Measurements from ENCODE around the gene HOXC11. TPM values are rescaled to one million over a fixed set of nuclear protein-coding genes. Genes with fewer than 3 reads are reported as not detected.

HOXC11 gene
- total RNA-seq, 3 donors from 2014 or later = not detected

DNA sequence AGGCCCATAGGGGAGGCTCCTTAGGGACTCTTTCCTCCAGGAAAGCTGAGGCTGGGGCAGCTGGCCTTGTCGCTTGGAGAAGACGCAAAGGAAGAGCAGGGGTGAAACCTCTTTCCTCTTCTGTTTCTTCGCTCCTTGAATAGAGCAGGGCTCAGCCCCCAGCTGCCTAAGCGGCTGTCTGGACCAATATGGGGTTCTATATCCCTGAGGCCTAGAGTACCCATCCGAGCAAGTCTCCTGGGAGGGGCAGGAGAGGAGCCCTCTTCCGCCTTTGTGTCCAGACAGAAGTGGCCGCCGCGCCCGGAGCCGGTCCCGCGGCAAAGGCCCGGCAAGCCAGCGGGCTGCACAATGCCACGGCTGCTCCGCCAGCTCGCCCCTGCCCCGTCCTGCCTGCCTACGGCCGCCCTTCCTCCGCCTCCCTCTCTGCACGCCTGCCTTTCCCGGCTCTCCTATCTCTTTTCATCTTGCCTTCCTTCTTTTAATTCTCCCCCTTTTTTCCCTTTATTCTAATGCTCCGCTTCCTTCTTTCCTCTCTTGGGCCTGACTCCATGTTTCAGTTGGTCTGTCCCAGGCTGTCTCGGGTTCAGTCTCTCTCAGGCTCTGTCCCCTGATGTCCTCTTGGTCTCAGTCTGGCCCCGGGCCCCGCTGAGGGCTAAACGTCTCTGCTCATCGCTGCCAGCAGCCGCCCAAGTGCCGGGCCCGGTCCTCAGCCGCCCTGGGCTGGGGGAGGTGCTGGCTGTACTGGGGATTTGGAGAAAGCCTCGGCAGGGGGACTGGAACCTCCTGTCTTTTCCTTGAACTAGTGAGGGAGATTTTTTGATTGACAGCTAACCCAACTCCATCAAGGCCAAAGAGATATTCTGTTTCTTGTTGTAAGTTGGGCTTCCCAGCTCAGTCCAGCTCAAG lies 24.5 kb downstream of the HOXC11 start:
- Mint-ChIP-seq H3K27me3 (ENCODE audit: low read depth) (peaks cover 94% of the 10 kb centered on the region), H3K9me3 (no peaks in the 10 kb centered on the region), H3K36me3 (ENCODE audit: insufficient read depth) (no peaks in the 10 kb centered on the region), H3K4me3 (no peak overlapping the region), H3K4me1 (ENCODE audit: low read depth) (peaks cover 35% of the 10 kb centered on the region)
- ATAC-seq = no peak
- DNase-seq = no peak

DNA sequence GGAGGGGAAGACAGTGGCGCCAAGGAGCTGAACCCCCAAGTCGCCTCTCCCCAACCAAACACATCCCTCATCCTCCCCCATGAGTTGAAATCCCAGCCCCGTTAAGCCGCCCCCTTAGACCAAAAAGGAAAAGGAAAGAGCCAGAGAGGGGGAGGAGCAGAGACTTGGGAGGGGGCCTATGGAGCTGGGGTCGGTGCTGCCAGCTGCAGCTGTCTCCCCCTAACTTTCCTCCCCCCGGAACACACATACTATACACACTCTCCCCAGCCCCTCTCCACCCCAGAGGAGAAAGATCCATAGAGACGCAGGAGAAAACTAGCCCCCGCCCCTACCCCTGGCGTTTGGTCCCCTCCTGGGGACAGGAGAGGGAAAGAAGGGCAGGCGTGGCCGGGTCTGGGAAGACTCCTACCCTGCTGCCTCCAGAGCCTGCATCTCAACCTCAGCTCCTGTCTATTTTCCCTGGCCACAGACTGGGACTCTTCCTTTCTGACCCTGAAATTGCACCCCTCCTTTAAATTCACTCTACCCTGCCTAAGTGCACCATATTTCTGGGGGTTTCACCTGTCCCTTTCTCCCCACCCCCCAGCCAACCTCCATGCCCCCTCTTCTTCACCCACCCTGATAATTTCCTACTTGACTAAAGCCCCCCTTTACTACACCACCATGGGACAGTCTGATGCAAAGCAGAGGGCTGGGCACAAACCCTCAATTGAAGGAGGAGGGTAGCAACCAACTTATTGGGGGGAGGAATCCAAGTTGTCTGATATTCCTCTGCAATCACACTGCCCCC lies 25.4 kb downstream of the HOXC11 start:
- no peaks in the 10 kb centered on the region for H3K36me3 Mint-ChIP-seq (ENCODE audit: insufficient read depth)
- no peaks in the 10 kb centered on the region for H3K9me3 Mint-ChIP-seq
- no peak for DNase-seq
- H3K4me1 Mint-ChIP-seq (ENCODE audit: low read depth) = peaks cover 36% of the 10 kb centered on the region
- H3K27me3 Mint-ChIP-seq (ENCODE audit: low read depth) = peaks cover 95% of the 10 kb centered on the region
- no peak overlapping the region for H3K4me3 Mint-ChIP-seq
- ATAC-seq = no peak

DNA sequence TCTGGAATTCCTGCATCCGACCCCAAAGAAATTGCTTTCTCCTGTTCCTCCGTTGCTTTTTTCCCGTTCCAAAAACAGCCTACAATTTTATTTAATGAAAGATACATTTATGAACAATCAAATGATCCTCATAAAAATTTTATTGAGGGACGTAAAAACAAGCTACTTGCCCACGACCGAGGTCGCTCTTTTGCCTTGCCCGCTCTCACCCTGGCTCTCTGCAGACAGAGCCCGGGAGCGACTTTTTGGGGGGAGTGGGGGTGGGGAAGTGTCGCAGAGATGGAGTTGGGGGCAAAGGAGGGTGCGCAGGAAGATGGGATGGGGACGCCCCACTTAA lies 25.9 kb downstream of the HOXC11 start:
- H3K4me1 Mint-ChIP-seq (ENCODE audit: low read depth) = peaks cover 35% of the 10 kb centered on the region
- H3K9me3 Mint-ChIP-seq = no peaks in the 10 kb centered on the region
- H3K4me3 Mint-ChIP-seq = no peak overlapping the region
- DNase-seq (no peak), ATAC-seq (no peak)
- peaks cover 95% of the 10 kb centered on the region for H3K27me3 Mint-ChIP-seq (ENCODE audit: low read depth)
- H3K36me3 Mint-ChIP-seq (ENCODE audit: insufficient read depth) = no peaks in the 10 kb centered on the region

DNA sequence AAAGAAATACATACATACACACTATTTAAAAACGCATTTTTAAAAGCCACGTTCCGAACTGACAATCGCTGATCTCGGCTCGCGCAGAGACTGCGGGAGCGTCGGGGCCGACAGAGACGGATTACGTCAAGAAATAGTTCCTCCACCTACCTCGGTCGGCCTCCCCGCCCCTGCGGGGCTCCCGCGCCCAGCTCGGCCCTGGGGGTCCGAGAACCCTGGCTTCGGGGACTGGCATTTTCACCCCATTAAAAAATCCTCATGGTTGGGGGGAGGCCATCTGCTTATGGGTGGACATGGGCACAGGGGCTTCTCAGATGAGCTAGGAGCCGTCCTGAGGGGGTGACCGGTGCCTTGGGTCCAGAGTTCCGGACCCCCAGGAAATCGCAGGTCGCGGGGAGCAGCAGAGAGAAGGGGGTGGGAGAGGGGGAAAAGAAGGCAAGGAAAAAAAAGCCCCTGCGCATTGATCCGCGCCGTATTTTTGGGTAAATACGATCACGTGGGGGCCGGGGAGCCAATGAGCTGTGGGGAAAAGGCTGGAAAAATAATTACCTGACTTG lies 26.7 kb downstream of the HOXC11 start:
- Mint-ChIP-seq H3K9me3 (no peaks in the 10 kb centered on the region), H3K4me3 (peak overlapping the region; percentile 13), H3K4me1 (ENCODE audit: low read depth) (peaks cover 31% of the 10 kb centered on the region), H3K27me3 (ENCODE audit: low read depth) (peaks cover 95% of the 10 kb centered on the region), H3K36me3 (ENCODE audit: insufficient read depth) (no peaks in the 10 kb centered on the region)
- DNase-seq = no peak
- ATAC-seq = no peak

DNA sequence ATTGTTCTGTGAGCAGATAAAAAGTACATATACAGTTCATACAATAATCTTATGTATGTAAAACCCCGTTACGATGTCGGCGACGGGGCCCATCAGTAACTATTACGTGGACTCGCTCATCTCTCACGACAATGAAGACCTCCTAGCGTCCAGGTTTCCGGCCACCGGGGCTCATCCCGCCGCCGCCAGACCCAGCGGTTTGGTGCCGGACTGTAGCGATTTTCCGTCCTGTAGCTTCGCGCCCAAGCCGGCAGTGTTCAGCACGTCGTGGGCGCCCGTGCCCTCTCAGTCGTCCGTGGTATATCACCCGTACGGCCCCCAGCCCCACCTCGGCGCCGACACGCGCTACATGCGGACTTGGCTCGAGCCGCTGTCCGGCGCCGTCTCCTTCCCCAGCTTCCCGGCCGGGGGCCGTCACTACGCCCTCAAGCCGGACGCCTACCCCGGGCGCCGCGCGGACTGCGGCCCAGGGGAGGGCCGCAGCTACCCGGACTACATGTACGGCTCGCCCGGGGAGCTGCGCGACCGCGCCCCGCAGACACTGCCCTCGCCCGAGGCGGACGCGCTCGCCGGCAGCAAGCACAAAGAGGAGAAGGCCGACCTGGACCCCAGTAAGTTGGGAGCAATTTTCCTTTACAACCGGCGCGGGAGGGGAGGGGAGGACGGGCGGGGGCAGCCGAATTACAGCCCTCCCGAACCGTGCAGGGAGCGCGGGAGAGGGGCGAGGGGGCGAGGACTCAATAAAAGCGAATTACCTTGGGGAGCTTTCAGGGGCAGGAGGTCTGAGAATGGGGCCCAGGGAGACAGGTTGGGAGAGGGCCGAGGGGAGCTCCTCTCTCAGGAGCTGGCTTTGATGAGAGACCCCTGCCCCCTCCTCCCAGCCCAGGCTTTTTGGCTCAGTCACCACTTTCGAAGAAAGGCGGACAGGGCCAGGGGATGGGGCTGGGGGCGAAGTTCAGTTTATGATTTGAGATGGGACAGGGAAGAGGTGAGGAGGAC lies 27.5 kb downstream of the HOXC11 start, which contains the start of gene HOXC9:
Gene HOXC9 (plus strand): TSS at position 46 of the 999 bp plus-strand sequence. CDS start 28 bp downstream, at position 74.
- no peak for ATAC-seq
- DNase-seq = no peak
- H3K36me3 Mint-ChIP-seq (ENCODE audit: insufficient read depth) = no peaks in the 10 kb centered on the region
- no peaks in the 10 kb centered on the region for H3K9me3 Mint-ChIP-seq
- peaks cover 93% of the 10 kb centered on the region for H3K27me3 Mint-ChIP-seq (ENCODE audit: low read depth)
- peaks cover 24% of the 10 kb centered on the region for H3K4me1 Mint-ChIP-seq (ENCODE audit: low read depth)
- H3K4me3 Mint-ChIP-seq = peak within 1 kb of the TSS; percentile 13

DNA sequence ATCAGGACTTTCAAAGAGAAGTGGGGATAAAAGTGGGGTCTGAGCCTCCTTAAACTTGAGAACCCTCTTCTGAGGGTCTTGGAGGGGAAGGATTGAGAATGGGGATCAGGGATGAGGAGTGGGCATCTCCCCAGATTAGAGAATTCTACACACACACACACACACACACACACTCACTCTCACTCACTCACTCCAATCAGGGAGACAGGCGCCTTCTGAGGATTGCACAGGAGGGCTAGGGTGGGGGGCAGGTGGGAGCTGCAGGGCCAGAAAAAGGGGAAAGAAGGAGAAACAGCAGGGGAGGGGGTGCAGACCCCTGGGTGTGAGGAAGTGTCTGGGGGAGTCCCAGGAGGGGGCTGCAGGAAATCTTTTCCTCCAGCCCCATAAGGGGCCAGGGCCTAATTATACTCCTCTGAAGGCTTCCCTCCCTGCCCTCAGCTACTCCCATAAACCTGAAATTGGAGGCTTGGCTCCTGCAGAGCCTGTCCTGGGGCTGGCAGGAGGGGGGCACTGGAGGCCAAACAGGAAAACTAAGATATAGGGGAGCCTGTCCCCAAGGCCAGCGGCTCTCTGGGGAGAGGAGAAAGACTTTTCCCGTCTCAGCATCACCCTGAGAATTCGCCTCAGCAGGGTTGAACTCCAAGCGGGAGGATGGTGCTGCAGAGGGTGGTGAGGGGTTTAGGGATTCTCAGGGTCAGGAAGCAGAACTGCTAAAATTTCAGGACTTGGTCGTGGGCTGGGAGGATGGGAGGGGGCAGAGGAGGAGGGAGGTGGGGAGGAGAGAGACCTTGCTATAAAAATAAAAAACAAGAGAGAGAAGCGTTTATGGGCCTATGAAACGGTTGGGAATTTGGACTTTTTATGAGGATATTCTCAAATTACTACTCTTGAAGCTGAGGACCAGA lies 28.6 kb downstream of the HOXC11 start:
- Mint-ChIP-seq H3K4me1 (ENCODE audit: low read depth) (peaks cover 23% of the 10 kb centered on the region), H3K9me3 (no peaks in the 10 kb centered on the region), H3K4me3 (no peak overlapping the region), H3K36me3 (ENCODE audit: insufficient read depth) (no peaks in the 10 kb centered on the region), H3K27me3 (ENCODE audit: low read depth) (peaks cover 95% of the 10 kb centered on the region)
- ATAC-seq (no peak), DNase-seq (no peak)

DNA sequence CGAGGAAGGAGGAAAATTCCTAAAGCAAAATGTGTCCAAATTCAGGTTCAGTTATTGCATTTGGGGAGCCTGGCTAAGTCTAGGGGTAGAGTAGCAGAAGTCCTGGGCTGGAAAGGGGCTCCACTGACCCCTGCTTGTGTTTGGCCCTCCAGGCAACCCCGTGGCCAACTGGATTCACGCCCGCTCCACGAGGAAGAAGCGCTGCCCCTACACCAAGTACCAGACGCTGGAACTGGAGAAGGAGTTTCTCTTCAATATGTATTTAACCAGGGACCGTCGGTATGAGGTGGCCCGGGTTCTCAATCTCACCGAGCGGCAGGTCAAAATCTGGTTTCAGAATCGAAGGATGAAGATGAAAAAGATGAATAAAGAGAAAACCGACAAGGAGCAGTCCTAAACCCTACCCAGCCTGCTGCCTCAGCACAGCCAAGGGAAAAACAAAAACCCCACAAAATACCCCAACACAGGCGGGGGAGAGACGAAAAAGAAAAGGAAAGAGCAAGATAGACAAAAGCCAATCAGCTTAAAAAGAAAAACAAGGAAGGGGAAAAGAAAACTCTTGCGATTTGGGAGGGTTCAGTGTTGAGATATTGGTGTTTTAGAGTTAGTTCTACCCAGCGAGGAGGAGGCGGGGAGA lies 29.5 kb downstream of the HOXC11 start:
- Mint-ChIP-seq H3K9me3 (no peaks in the 10 kb centered on the region), H3K4me3 (no peak overlapping the region), H3K4me1 (ENCODE audit: low read depth) (peaks cover 18% of the 10 kb centered on the region), H3K36me3 (ENCODE audit: insufficient read depth) (no peaks in the 10 kb centered on the region), H3K27me3 (ENCODE audit: low read depth) (peaks cover 98% of the 10 kb centered on the region)
- DNase-seq (no peak), ATAC-seq (no peak)

DNA sequence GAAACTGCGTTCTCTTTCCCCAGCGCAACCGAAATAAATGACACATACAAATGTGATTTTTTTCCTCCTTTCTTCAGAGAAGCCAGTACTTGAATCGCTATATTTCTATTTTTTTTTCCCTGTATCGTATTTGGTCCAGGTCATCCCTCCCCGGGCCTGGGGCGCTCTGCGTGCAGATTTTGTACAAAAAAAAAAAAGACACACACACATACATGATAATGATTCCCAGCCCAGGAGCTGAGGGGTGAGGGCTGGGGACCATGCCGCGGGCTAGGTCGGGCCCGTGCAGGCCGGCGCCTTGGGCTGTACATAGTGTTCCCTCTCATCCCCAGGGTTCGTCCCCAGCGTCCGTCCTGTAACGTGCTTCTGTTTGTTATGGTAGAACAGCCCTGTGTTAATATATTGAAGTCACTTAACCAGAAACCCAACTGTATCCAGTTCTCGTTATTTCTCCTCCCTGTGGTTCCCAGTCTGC lies 30.0 kb downstream of the HOXC11 start:
- ATAC-seq = no peak
- no peaks in the 10 kb centered on the region for H3K36me3 Mint-ChIP-seq (ENCODE audit: insufficient read depth)
- DNase-seq = no peak
- no peak overlapping the region for H3K4me3 Mint-ChIP-seq
- peaks cover 98% of the 10 kb centered on the region for H3K27me3 Mint-ChIP-seq (ENCODE audit: low read depth)
- peaks cover 14% of the 10 kb centered on the region for H3K4me1 Mint-ChIP-seq (ENCODE audit: low read depth)
- H3K9me3 Mint-ChIP-seq = no peaks in the 10 kb centered on the region

DNA sequence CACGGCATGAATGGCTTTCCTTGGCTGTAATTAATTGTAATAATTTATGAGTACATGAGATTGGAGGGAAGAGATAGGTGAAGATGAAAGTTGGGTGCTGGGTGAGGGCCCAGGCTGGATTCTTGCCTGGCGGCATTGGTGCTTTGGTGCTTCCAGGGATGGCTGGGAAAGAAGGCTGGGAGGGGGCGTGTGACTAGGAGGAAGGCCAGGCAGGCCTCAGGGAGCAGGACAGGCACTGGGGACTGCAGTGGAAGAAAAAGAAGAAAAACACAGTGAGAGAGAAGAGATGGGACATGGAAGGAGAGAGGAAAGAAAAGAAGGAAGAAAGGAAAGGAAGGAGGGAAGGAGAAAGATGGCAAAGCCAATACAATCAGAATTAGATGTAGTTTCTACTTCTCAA lies 30.7 kb downstream of the HOXC11 start:
- Mint-ChIP-seq H3K4me3 (no peak overlapping the region), H3K27me3 (ENCODE audit: low read depth) (peaks cover 97% of the 10 kb centered on the region), H3K36me3 (ENCODE audit: insufficient read depth) (no peaks in the 10 kb centered on the region), H3K4me1 (ENCODE audit: low read depth) (peaks cover 14% of the 10 kb centered on the region), H3K9me3 (no peaks in the 10 kb centered on the region)
- DNase-seq (no peak), ATAC-seq (no peak)

DNA sequence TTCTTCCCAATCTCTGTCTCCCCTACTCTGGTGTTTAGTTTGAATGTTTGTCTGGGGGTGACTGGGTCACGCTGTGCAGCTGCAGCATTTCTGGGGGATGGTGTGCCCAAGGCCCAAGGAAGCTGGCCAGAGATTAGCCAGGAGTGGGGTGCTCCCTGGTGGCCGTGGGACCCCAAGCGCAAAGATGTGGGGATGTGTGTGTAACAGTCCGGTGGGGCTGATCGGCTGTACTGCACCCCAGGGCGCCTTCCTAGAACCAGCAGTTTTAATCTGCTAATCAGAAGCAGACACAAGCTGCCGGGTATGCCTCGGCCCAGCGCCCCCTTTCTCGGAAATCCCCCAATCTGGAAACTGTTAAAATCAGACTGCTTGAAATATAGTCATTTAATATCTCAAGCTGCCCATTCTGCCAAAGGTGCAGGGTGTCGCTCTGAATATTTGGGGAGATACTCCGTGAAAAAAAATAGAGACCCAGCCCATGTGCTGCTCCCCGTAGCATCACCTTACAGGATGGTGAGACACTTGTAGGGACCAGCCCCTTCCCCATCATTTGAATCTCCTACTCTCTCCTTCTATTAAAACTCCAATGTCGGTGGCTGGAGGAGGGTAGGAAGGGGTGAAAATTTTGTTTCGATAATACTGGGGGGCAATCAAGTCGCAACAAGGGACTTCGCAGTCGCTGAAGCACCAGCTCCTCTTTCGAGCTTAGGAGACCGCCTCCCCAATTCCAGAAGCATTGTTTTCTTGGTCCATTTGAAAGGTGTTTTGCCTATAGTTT lies 31.3 kb downstream of the HOXC11 start:
- DNase-seq (no peak), ATAC-seq (no peak)
- H3K27me3 Mint-ChIP-seq (ENCODE audit: low read depth) = peaks cover 93% of the 10 kb centered on the region
- H3K4me1 Mint-ChIP-seq (ENCODE audit: low read depth) = peaks cover 15% of the 10 kb centered on the region
- no peak overlapping the region for H3K4me3 Mint-ChIP-seq
- H3K9me3 Mint-ChIP-seq = no peaks in the 10 kb centered on the region
- no peaks in the 10 kb centered on the region for H3K36me3 Mint-ChIP-seq (ENCODE audit: insufficient read depth)

DNA sequence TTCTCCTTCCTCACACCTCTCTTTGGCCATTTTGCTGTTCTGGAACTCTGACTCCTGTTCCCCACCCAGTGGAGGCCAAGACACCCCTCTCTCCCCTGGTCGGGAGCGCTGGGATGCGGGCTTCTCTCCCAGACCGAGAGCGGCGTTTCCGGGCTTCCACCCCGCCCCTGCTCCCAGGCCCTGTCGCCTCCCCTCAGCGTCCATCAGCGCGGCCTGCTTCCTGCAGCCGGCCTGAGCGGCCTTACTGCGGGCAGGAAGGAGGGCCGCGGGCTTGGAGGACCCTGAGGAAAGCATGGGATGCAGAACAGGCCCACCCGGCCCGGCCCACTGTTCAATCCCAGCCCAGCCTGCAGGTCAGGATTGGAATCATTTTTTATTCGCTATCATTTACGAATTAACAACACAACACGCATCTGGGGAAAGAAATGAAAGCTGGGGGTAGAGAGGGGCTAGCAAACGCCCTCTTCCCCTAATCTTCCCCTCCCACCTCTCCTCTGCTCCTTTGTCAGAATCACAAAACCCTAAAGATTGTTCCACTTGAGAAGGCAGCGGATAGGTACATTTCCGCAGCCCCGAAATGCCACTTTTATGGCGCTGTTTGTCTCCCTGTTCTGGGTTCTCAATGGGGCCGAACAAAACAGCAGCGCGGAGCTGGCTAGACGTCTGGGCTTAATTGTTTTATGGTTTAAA lies 32.1 kb downstream of the HOXC11 start:
- Mint-ChIP-seq H3K9me3 (no peaks in the 10 kb centered on the region), H3K27me3 (ENCODE audit: low read depth) (peaks cover 93% of the 10 kb centered on the region), H3K4me3 (no peak overlapping the region), H3K4me1 (ENCODE audit: low read depth) (peaks cover 18% of the 10 kb centered on the region), H3K36me3 (ENCODE audit: insufficient read depth) (no peaks in the 10 kb centered on the region)
- DNase-seq = no peak
- ATAC-seq = no peak

DNA sequence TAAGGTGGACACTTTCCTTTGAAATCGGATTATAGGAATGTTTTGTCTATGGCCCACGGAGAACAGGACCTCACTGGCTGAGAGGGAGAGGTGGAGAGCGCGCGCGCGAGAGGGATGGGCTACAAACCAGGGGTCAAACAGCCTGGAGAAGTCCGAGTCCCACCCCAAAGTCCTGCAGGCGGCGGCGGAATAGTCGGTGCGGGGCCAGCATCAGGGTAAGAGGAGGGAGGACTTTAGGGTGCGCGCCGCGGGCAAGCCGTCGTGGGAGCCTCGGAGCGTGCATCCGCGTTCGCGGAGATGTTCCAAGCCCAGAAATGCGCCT lies 32.6 kb downstream of the HOXC11 start:
- Mint-ChIP-seq H3K9me3 (no peaks in the 10 kb centered on the region), H3K36me3 (ENCODE audit: insufficient read depth) (no peaks in the 10 kb centered on the region), H3K4me1 (ENCODE audit: low read depth) (peaks cover 19% of the 10 kb centered on the region), H3K27me3 (ENCODE audit: low read depth) (peaks cover 93% of the 10 kb centered on the region), H3K4me3 (no peak overlapping the region)
- no peak for ATAC-seq
- DNase-seq = no peak
